Forelimb muscle (tissue), 1 donor: ENCODE measurements around the gene DNM3. TPM values are rescaled to one million over a fixed set of nuclear protein-coding genes. Genes with fewer than 3 reads are reported as not detected.

ENCODE experiments used
- DNase-seq: peaks from one replicate; pipeline ENCODE4 v3.0.0-alpha.2; 2013; ENCODE audit warnings: low read depth
- polyA plus RNA-seq: library from polyadenylated mRNA; unstranded; fragments of 120-200 nt; gene quantifications from one replicate; pipeline ENCODE4 v1.2.1, GENCODE V29; 2013; ENCODE audit not compliant: insufficient read length

DNM3 gene
- polyA plus RNA-seq, 1 donor, result 3.0 TPM

DNA sequence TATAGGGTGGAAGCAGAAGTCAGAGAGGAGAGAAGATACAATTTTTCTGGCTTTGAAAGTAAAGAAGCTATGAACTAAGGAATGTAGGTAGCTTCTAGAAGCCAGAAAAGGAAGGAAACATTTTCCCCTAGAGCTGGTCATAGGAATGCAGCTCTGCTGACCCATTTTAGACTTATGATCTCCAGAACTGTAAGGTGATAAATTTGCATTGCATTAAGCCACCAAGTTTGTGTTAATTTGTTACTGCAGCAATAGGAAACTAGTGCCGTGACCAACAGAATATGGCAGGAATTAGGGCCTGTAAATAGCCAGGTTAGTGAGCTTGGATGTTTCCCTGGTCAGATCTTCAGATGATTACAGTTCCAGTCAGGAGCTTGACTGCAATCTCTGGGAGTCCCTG is 334.9 kb downstream of the DNM3 start:
- DNase-seq, result no peak

DNA sequence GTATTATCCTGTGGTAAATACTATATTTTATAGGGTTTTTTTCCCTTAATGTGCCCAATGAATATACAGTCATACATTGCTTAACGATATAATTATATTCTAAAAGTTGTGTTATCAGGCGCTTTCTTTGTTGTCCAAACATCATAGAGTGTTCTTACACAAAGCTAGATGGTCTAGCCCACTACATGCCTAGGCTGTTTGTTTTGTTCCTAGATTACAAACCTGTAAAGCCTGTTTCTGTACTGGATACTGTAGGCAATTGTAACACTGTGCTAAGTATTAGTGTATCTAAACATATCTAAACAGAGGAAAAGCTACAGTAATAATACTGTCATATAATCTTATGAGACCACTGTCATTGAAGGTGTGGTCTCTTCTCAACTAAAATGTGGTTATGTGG is 336.6 kb downstream of the DNM3 start:
- no peak for DNase-seq

DNA sequence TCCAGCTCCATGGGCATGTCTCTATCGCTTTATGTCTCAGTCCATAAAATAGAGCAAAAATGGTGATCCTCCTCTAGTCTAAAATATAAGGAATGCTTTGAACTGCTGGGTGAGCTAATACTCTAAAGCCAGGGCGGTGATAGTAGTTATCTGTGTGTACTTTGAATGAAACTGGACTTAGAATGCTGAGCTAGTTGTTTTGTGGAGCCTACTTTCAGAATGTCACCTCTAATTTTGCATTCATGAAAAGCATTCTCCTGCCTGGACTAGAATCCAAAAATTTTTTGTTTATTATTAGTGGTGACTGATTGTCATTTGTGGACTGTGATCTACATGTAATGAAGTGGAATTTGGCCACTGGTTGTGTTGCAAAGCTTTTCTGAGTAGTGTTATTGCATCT is 337.6 kb downstream of the DNM3 start:
- DNase-seq, result no peak

DNA sequence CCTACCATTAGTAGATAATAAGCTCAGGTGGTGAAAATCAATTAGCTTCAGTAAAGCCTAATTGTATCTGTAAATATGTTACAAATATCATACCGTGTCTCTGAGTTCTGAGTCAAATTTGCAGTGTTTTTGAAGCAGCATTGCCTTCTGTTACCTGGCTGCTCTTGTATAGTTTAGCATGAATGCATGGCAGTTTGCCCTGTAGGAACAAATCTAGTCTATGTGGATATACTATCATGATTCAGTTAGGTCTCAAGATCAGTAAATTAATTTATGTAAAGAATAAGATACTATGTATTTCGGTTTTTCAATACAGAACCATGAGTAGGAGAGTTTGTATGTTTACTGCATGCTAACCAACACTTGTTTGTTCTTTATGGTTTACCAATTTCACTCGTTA is 338.6 kb downstream of the DNM3 start:
- DNase-seq, result no peak

DNA sequence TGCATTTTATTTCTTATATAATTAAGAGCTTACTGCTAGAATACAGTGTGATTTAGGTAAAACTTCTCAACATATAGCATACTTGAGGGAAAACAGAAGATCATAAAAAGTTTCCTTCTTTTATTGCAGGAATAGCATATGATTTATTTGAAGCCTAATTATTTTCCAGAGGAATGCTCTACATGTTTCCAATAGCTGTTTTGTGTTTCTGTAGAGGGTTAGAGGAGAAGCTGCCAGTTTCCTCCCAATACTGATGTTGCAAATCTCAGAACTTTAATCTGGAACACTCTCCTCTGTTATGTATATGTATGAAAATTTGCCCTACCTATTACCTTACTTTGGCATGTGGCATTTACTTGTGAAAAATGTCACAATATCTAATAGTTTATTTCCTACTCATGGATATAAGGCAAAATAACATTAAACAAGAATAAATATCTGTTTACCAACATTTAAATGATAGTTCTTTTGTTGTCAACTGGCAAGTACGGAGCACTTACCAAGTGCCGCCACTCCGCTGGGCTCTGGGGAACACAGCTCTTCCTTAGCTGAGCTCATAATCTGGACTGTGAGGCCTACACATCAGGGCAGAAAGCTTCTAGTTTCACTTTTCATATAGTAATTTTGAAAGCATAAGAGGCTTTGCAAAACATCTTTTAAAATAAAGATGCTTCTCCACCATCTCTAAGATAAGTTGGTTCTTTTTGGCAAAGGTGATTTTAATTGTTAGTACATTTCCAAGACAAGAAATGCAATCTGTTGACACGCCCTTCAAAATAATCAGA is 339.4 kb downstream of the DNM3 start:
- DNase-seq, result no peak

DNA sequence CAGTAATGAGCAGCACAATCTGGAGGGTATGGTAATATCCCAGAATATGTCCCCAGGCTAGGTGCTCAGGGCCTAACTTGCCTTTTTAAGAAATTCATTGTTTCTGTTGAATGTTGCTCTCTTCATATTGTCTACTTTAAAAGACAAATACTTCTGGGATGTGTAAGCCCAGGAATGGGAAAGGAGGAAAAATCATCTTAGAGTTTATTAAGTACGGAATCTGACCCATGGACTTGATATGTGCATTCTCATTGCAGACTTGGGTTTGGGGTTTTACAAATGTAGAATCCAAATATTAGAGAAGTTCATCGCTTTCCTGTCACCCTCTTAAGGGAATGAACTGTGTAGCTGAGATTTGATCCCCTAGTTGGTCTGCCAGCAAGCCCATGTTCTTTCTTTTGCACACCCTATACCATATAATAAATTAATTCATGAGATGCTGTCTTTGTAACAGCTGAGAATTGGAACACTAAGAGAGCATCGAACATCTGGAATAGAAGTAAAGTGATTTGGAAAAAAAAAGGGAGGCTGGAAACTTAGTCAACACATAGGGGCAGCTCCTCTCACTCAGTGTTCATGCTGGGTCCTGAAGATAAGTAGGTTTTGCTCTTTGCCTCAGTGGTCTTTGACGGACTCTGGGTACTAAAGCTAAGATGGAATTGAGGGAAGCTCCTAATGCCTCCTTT is 343.4 kb downstream of the DNM3 start:
- DNase-seq, result no peak

DNA sequence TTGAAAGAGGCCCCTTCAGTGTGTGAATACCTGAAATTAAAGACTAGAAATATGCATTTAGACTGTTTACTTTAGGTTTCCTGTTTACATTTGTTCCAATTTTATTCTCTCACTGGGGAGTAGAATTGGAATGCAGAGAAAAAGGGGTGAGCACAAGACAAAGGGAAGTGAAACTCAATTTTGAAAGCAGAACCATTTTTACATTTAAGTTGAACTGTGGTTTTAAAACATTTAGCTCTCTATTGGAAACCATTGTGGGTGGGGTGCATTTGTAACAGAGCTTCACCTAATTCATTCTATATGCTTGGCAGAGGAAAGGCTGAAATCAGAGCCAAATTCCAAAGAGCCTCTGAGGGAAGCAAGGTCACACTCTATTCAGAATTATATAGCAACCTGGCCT is 343.9 kb downstream of the DNM3 start:
- DNase-seq, result peak; percentile 82

DNA sequence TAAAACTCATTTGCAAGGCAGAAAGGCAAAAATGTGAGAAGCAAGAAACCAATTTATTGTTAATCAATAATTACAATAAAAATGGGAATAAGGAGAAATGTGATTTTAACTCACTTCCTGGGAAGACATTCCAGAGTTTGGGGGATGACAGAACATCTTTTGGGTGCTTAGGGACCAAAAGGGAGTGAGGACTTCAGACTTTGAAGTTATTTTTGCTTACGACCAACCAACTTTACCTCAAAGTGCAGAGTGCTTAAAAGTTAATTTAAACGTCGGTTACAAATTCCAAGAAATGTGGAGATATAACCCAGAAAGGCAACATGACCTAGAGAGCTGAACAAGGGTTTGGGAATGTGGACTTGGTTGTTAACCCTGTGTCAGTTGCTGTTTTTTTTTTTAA is 344.7 kb downstream of the DNM3 start:
- DNase-seq, result no peak

DNA sequence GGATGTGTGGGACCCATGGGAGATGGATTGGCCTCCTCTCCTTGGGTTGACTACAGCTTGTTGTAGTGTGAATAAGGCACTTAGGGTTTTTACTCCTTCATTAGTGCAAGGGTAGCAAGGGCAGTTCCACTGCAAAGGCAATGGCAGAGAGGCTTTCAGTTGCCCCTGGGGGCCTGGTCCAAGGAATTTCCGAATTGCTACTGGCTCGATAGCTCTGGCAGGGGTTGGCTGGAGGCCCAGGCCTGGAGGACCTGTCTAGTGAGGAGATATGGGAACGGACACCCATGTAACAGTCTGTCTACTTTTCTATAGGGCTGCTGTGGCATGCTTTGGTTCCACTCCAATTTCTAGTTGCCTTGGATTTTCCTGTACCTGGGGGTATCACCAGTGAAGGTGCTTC is 360.3 kb downstream of the DNM3 start:
- no peak for DNase-seq

DNA sequence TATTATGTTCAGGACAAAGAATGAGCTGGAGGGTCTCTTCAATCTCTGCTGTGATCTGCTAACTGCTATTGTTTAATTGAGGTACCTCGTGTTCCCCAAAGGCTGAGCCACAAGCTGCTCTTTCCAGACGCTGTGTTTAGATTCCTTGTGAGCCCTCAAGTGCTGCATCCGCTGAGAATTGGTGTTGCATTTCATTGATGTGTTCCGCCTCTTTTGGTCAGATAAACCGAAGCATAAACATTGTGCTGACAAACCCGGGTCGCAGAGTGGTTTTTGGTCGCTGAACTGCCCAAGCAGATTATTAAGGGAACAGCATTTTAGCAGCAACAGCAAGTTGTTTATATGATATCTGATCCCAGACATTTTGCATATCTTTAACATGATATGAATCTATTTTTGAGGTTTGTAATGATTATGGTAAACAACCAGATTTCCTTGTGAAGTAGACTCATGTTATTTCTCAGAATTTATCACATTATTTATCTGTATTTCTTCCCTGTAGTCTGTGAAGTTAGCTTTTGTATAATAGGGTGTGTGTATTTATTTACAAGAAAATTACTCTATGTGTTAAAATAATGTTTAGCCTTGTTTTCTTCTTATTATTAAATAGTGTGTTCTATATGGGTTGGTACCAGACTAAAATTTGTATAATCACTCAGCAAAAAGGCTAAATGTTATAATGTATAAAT is 362.0 kb downstream of the DNM3 start:
- DNase-seq, result no peak

DNA sequence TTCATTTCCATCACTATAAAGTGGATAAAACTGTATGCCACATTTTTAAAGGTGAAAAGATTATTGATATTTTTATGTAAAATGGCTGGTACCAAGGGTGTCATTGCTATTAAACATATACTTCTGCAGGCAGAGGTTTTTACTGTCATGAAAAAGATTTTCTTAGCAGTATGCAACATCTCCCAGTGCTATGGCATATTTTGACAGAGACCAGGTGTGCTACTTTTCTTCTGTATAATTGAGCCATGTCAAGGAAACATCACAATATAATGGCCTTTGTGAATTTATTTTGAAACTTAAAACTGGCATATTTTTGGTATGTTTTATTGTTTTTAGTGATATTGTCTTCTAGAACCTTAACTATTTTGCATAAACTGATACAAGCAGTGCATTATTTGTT is 362.6 kb downstream of the DNM3 start:
- DNase-seq, result no peak

DNA sequence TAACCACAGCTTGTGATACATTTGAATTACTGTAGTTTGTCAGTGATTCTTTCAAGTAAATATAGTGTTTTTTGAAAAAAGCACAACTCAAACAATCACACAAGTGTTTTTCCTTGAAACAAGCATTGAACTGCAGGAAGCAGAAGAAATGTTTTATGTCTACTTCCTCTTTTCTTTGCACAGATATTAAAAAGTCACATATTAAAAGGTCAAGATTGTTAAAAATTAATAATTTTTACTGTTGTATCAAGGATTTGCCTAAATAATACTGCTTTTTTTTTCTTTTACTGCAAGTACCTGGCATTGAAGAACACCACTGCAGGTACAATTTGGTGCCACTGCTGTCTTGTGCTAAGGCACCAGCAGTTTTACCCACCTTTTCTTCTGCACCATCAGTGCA is 365.0 kb downstream of the DNM3 start:
- DNase-seq, result no peak

DNA sequence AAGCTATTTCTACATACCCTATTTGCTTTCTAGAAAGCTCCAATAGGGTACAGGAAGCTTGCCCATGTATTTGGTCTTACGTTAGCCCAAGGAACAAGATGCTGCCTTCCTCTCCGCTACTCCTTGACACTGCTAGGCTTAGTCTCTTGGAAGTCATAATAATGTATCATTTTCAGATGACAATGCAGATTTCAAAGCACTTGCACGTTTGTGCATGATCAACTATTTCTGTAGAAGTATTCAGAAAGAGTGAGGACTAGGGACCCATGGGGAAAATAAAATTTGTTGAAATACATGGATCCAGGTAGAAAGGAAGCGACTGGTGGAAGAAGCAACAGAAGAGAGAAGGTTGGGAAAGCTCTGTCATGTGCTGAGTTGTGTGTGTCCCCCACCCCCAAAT is 367.3 kb downstream of the DNM3 start:
- no peak for DNase-seq

DNA sequence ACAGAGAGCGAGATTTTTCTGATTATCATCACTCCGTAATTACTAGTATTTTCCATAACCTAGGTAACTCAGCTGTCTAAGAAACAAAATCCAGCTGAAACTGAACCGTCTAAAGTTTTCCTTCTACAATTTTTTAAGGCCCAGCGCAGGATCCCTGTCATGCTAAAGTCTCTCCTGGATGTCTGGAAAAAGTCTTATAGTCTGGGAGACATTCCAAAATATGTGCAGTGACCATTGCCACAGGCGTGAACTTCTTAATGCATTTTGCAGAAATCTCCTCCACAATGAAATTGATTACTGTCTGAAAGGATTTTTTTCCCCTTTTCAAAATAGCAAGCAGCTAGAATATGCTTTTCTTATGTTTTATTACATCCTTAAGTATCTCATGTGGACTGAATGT is 369.9 kb downstream of the DNM3 start:
- peak; percentile 68 for DNase-seq

DNA sequence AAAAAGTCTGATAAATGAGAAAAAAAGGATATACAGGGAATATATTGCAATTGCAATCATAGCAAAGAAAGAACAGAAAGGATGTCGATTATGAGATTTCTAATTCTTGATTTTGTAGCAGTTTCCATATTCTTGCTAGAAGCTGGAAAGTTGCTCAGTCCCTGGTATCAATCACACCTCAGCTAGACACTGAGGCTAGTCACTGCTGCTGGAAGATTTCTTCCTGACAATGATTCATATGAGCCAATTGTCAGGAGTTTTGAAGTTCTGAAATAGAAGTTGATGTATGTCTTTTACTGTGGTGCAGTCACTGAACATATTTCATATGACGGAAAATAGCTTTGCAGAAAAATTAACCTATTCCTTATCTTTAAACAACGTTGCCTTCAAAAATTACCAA is 370.8 kb downstream of the DNM3 start:
- no peak for DNase-seq

DNA sequence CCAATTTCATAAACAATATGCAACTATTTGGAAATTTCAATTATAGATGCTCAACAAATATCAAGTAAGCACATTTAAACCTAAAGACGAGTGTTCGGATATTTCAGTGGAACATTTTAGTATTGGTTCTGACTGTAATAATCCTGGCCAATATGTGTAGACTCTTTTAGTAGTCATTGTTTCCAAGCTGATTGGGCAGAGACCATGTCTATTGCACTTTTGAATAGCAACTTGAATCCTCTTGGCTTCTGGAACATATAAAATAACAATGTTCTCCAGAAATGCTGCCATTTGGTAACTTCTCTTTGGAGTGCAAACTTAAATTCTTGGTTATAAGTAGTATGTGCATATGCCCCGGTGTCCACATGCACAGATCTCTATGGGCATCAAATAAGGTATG is 373.7 kb downstream of the DNM3 start:
- DNase-seq, result no peak

DNA sequence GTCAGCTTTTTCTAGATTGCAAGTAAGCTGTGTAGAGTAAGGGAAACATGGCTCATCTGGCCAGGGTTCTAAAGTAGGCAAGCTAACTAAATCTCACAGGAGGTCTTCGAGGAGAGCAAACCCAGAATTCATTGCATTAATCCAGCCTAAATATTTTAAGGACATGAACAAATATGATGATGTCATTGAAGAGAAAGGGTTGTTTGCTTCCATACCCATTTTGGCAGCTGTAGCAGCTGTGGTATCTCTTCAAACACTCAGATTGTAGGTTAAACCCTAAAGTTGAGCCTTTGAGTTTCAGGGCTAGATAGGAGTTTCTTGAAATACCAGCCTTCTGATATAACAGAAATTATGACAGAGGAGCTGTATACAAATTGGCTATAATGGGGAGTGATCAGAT is 378.7 kb downstream of the DNM3 start:
- DNase-seq, result no peak

DNA sequence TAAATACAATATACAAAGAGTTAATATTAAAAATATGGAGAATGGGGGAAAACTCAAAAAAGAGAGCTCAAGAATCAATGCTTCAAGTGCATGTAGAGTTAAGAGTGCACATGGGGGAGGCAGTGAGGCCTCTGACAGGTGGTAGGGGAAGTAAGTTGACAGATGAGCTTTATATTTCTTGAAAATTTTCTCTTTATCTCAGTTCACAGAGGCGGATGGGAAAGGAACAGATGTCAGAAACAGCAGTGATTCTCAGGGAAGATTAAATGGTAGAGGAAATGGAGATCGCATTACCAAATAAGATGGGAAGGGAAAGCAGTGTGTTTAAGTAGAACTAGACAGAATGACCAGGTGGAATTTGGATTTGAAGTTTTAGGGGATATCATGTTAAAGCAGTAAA is 379.1 kb downstream of the DNM3 start:
- DNase-seq, result no peak

DNA sequence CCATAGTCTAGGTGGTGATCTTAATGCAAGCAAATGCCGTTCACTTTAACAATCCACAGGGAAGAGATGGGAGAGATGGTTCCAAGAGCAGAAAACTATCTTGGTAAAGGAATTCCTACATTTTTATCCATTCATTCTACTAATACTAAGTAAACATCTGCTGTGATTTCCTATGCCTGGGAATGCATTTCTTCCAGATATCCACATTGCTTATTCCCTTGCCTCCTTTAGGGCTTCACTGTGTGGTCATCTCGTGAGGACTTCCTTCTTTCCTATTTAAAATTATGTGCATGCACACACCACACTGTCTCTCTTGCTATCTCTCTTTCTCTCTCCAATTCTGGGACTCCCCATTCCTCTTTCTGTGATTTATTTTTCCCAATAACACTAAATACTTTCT is 380.1 kb downstream of the DNM3 start:
- no peak for DNase-seq

DNA sequence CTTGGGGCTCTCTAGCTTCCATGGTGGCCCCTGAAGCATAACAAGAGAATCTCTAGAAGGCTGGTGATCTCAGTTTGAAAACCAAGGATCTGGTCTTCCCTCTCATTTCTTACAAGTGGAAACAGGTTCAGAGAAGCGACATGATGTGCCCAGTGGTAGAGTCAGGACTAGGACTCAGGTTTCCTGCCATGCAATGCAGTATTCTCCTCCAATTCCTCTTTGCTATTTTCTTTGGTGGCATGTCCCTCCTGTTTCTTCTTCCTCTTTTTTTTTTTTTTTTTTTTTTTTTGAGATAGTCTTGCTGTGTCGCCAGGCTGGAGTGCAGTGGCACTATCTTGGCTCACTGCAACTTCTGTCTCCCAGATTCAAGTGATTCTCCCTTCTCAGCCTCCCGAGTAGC is 383.6 kb downstream of the DNM3 start:
- no peak for DNase-seq

DNA sequence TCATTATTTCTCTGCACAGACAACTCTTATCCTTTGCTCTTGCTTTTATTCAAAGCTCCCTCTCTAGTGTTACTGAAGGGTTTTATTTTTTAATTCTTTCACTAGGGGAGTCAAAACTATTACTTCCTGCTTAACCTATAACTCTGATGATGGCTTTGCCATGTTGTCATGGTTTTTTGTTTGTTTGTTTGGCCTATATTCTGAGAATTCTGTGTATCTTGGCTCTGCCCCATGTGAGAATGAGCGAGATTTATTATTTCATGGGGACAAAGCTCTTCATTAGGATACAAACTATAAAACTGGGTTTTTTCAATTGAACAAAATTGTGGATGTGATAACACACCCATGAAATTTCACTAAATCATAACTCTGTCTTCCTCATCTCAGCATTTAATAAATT is 388.6 kb downstream of the DNM3 start:
- DNase-seq, result no peak

DNA sequence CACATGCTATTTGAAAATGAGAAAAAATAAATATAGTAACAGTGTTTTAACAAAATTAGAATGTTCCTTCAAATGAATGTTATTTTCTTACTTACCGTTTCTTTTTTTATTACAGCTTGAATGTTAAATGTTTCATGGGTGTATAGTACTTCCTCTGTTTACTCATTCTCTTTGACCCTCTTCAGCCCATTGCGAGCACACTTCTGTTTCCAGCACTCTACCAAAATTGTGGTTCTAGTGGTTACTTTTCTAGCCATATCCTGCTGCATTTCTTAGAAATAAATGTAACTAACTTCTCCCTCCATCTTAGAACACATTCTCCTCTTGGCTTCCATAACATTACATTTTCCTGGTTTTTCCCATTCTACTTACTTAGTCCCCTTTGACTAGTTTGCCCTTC is 389.2 kb downstream of the DNM3 start:
- DNase-seq, result no peak

DNA sequence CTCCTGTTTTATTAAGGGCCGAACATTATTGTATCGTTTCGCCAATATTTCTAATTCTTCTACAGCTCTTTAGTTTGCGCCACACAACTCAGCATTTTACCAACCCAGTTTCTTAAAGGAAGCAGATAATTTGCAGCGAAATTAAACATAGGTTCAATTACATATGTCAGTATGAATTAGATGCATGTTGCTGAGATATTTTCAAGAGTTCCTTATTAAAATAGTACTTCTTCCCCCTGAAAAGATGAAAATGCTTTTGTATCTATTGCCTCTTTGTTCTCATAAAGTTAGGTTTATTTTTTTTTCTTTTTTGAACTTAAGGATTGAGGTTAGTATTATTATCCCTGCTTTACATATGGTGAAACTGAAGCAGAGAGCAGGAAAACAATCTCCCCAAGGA is 395.7 kb downstream of the DNM3 start:
- no peak for DNase-seq
